Stimulated activated CD4-positive, alpha-beta T cell treated with anti-CD3 and anti-CD28 coated beads, Interleukin-15, amount 100 ng/mL, for 1 hour (primary cell): Measurements from ENCODE around the gene MAB21L2.

Experiments used
- DNase-seq, 2 donors: peaks; one replicate each; pipeline ENCODE4 v3.0.0-alpha.2; 2020; ENCODE audit warnings: low read depth in 1 of 2, low spot score in 1 of 2

MAB21L2 gene

DNA sequence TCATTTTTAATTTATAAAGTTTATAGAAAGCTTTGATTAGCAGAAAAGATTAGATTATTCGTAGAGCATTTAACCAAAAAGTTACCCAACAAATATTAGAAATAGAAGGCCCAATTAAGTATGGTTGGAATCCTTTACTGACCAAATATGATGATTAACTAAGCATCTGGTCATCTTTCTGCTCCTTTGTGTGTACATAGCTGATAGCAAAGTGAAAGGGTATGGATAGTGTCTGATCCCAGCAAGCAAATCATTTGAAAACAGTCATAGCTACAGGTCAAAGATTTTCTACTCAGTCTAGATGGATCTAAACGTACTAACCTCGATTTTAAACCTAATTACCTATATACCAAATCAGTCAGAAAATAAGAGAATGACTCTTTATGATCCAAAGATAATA lies 7.3 kb upstream of the MAB21L2 start:
- no peak for DNase-seq

DNA sequence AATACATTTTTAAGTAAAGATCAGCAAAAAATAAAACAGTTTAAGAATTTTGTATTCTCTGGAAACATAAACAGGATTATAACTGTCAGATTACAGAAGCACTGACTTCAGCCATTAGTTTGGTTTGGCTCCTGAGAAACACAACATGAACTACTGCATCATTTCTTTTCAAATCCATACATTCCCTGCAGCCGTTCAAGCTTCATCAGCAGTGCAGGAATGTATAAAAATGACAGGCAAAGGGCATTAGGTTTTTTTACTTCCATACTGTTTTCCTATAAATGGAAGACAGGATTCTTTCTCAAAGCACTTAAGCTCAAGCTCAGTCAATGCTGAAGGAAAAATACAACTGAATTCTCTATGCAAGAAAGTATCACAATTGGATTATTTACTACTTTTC lies 4.2 kb upstream of the MAB21L2 start:
- DNase-seq: no peak

DNA sequence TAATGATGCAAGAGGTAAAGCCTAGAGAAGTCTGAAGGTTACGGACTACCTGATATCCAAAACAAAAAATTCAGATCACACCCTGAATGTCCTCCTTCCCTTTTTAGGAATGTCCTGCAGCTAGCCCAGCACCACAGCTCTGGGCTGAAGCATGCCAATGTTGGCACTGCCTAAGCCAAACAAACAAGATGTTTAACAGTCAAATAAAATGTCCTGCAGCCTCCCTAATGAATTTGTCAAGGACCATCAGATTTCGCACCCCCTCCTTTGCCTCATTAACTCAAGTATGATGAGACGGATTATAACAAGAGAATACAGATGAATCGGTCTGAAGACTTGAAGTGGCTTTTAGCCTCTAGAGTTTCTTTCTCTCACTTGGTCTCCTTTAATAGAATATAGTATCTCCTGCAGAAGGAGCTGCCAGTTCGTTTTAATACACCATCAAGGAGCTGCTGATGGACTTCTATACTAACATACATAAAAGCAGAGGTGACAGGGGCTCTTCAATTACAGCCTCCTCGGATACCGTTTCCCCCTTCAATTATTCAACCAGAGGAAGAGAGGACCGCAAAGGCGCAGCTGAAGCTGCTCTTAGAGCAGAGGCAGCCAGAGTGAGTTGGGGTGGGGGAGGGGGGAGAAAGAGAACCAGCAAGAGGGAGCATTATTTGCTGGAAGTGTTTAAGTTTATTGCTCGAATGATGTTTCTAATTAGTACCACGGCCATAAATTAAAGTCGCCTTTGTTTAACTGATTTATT lies 3.0 kb upstream of the MAB21L2 start:
- no peak for DNase-seq

DNA sequence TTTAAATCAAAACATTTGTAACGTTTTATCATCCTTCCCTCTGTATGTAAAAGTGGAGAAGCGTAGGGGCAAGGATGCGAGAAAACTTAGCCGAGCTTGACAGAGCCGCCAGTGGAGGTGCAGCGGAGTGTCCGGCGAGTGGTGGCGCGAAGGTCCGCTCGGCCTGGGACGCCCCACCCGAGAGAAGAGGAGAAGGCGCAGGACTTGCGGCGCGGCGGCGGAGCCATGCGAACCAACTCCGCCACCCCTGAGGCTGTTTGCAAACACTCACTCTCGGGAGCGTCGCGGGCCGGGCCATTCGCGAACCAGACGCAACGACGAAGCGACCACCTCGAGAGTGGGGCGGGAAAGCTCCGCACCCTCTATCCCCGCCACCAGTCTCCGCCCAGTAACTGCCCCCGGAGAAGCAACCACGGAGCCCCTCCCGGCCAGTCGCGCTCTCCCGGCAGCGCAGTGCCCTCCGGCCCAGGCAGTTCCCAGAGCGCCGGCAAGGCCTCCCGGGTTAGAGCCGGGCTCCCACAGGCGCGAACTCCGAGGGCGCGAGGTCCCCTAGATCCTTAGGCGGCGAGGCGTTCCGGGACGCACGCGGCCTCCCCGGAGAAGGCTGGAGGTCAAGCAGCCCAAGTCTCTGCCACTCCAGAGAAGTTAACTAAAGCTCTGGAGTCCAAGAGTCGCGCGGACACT lies 2.3 kb upstream of the MAB21L2 start:
- DNase-seq: no peak

DNA sequence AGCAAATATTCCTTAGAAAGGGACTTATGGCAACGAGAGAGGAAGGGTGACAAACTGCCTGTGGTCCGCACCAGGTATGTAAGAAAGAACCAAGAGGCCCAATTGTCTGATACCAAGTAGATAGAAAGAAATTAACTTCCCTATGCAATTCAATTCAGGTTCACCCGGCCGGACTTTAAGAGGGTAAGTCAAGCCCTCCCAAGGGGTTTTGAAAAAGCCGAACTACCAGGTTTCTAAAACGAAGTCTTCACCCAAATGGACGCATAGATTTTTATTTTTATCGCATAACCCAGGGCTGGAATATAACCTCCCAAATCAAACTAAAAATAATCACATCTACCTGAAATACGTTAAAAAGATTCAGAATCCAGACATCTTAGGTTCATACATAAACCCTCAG lies 1.6 kb upstream of the MAB21L2 start:
- no peak for DNase-seq

GRCh38 chr4:150581056-150581605 lies 820 bp upstream of the MAB21L2 start:
- no peak for DNase-seq

- no peak for DNase-seq
Measured at GRCh38 chr4:150581641-150582051, 305 bp upstream of the MAB21L2 start.

DNA sequence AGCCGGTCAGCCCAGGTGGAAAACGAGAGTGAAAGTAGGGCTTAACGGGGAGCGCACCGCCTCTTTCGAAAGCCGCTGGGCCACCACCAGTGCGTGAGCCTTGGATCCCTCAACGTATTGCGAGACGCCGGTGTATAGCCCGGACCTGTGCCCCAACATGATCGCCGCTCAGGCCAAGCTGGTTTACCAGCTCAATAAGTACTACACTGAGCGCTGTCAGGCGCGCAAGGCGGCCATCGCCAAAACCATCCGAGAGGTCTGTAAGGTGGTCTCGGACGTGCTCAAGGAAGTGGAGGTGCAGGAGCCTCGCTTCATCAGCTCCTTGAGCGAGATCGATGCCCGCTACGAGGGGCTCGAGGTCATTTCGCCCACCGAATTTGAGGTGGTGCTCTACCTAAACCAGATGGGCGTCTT lies 929 bp downstream of the MAB21L2 start:
- DNase-seq: no peak

DNA sequence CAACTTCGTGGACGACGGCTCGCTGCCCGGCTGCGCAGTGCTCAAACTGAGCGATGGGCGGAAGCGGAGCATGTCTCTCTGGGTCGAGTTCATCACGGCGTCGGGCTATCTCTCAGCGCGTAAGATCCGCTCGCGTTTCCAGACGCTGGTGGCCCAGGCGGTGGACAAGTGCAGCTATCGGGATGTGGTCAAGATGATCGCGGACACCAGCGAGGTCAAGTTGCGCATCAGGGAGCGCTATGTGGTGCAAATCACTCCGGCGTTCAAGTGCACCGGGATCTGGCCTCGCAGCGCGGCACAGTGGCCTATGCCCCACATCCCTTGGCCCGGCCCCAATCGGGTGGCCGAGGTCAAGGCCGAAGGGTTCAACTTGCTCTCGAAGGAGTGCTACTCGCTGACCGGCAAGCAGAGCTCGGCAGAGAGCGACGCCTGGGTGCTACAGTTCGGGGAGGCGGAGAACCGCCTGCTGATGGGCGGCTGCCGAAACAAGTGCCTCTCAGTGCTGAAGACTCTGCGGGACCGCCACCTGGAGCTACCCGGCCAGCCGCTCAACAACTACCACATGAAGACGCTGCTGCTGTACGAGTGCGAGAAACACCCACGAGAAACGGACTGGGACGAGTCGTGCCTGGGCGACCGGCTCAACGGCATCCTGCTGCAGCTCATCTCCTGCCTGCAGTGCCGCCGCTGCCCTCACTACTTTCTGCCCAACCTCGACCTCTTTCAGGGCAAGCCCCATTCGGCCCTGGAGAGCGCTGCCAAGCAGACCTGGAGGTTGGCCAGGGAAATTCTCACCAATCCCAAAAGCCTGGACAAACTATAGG lies 1.5 kb downstream of the MAB21L2 start:
- DNase-seq: no peak

DNA sequence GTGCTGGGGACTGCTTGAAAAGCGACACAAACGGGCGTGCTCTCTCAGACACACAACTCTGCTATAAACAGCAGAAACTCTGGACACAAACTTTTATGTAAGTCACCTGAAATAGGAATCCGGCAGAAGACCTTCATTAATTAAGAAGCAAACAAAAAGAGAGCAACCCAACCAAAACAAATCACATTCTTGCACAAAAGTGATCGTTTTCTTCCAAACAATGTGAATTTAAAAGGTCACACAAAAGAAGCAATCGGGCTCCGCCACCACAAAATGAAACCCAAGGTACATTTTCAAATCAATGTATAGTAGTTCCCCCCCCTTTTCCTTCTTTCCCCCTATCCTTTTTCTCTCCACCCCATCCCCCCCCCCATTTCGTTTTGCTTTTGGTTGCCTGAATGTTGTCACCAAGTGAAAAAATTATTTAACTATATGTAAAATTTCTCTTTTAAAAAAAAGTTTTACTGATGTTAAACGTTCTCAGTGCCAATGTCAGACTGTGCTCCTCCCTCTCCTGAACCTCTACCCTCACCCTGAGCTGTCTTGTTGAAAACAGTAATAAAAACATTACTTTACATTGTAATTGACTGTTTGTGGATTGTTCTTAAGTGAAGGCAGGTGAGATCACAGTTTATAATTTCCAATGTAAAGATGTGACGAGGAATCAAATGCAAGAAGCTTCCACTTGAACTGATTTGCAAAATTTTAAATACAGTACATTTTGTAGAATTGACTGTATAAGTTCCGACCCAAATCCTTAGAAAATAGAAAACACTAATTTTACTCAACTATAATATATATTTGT lies 2.4 kb downstream of the MAB21L2 start:
- no peak for DNase-seq

GRCh38 chr4:150585611-150586010 lies 3.7 kb downstream of the MAB21L2 start:
- no peak for DNase-seq

DNA sequence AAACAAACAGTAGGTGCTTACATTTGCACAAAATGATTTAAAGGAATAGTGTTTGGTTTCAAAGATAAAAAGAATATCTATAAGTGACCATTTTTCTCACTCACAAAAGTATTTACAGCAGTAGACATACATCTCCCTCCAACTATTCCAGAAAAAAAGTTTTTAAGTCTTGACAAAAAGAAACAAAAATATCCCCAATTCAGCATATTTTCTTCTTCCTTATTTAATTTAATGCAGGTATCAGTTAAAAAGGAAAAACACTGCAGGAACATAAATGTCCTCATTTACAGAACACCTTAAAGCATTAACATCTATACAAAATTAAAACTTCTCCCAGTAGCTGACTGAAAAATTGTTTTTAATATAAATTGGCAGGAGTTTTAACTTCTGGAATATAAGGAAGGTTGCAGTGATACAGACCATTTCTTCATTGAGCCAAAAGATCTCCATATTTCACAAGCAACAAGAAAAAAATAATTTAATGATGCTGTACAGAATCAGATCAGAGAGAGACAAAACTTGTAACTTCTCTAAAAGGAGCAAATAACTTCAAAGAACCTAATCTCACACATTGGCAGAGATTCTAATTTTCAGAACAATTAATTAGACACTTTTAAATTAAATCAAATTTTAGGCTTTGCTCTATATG lies 4.3 kb downstream of the MAB21L2 start:
- DNase-seq: no peak

DNA sequence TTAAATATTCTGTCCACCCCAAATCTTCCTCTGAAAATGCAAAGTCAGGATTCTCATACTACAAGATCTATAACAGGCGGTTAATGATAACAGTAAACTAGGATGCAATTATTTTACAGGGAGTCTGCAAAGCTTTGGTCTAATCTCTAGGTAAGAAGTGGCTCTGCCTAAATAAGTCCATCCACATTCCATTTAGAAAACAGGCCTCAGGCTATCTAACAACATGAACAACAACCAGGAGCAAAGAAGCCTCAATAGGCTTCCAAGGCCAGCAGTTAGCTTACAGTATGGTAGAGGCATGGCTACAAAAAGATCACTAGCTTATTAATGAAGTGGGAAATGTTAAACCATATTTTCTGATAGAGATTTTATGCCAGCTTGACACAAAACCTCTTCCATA lies 6.4 kb downstream of the MAB21L2 start:
- DNase-seq: no peak

GRCh38 chr4:150589157-150589556 lies 7.2 kb downstream of the MAB21L2 start:
- no peak for DNase-seq

DNA sequence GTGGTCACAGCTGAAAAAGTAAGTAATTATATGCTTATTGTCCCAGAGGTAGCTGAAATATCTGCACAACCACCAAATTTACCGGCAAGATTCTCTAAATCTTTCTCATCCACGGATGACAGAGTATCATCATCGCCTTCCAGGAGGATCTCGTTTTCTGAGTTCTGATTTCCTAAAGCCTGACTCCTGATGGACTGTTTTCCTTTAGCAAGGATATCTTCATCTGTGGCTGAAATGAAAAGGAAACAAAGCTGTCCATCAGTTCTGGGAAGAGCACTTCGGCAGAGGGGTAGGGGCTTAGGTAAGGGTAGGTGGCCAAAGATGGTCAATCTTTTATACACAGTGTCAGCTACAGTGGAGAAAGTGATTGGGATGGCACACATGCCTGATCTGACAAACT lies 8.7 kb downstream of the MAB21L2 start:
- no peak for DNase-seq

- no peak for DNase-seq
Measured at GRCh38 chr4:150591406-150591805, 9.5 kb downstream of the MAB21L2 start.

DNA sequence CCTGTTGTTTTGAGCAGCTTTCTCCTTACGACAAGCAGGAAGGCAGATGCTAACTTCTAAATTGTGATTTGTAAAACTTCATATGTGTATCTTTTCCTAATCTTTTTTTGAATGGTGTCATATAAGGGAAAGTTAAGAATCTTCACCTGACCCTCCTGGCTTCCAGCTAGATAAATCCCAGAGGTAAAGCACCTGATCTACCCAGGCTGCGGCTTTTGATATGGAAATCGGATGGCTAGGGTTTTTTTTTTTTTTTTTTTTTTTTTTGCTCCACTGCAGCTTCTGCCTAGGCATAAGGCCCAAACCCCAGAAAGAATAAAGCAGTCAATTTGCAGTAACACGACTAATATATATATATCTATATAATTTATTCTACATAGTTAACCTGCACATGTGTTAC lies 10.0 kb downstream of the MAB21L2 start:
- DNase-seq: no peak

GRCh38 chr4:150593996-150594395 lies 12.0 kb downstream of the MAB21L2 start:
- DNase-seq: no peak

- DNase-seq: no peak
Measured at GRCh38 chr4:150598909-150599308, 17.0 kb downstream of the MAB21L2 start.

DNA sequence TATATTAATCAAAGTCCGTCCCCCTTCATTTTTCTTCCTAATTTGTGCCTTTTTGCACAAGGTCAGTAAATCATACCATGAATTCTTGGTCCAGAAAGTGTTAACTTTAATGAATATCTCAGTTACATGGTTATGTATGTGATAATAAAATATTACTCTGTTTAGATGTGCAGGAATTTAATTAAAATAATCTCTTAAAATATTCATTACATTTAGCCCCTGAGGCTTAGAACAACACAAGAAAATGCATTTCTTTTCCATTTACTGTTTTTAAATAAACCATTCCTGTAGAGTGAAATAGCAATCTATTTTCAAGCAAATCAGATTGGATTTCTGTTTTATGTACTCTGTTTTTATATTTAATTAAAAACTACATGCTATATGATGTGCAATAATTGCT lies 17.6 kb downstream of the MAB21L2 start:
- DNase-seq: no peak
